Testis (tissue), 3 donors: ENCODE results near the gene GRIA1. TPM values are rescaled to one million over a fixed set of nuclear protein-coding genes. Genes with fewer than 3 reads are reported as not detected.
"Not testable (repeated sequence)": the region's sequence is repeated elsewhere in the genome, so short reads cannot be mapped to it uniquely, and the experiment has no call there.

Experiments used
- DNase-seq: peaks from one replicate; pipeline ENCODE4 v3.0.0-alpha.2; 2019
- H3K27ac ChIP-seq, 2 donors: fragments of 200-600 bp; sonication (generic); one replicate each; pipeline ENCODE4 v1.5.1; 2019
- H3K27me3 ChIP-seq: fragments of 200-600 bp; sonication (generic); one replicate; pipeline ENCODE4 v1.5.1; 2019
- H3K36me3 ChIP-seq: fragments of 200-600 bp; sonication (generic); one replicate; pipeline ENCODE4 v1.5.1; 2017; ENCODE audit warnings: low read depth; ENCODE audit errors: missing control alignments
- H3K4me1 ChIP-seq: fragments of 200-600 bp; sonication (generic); one replicate; pipeline ENCODE4 v1.5.1; 2019
- H3K4me3 ChIP-seq, 2 donors: fragments of 200-600 bp; sonication (generic); one replicate each; pipeline ENCODE4 v1.5.1; 2017 to 2019
- H3K9me3 ChIP-seq: fragments of 200-600 bp; sonication (generic); one replicate; pipeline ENCODE4 v1.5.1; 2017
- CTCF ChIP-seq, 3 experiments: fragments of 450-650 bp in 2 of 3; fragments of 200-600 bp in 1 of 3; sonication (generic) in 1 of 3; IDR thresholded peaks; one replicate each; pipeline ENCODE4 v1.5.1; 2016 to 2019; ENCODE audit warnings: antibody characterized with exemption in 3 of 3, mild to moderate bottlenecking in 2 of 3, moderate library complexity in 1 of 3
- POLR2A ChIP-seq: fragments of 450-650 bp; IDR thresholded peaks from one replicate; pipeline ENCODE4 v1.6.1; 2017; ENCODE audit warnings: antibody characterized with exemption, mild to moderate bottlenecking, moderate library complexity
- WGBS, 2 donors: methylation state at CpG; one replicate each; pipeline ENCODE4 v1.1.5; 2018; 5-methylcytosine and 5-hydroxymethylcytosine counted together
- intact Hi-C: fragments of 100-400 bp; cut with DNase I; formaldehyde crosslinking; loops from one replicate; pipeline ENCODE4 v1.15.1; 2023; ENCODE audit warnings: low total_unique reads
- polyA plus RNA-seq: library from polyadenylated mRNA; stranded (reverse); fragments of 350-450 nt; fragmentation: Illumina TruSeq; extraction: RNeasy Lipid Tissue Mini Kit (QIAGEN cat#74804); gene quantifications from one replicate; pipeline ENCODE4 v1.2.3, GENCODE V29; 2014; ENCODE audit warnings: low read depth, low replicate concordance; ENCODE audit not compliant: insufficient read depth
- total RNA-seq, 2 donors: library from RNA; depleted of rRNA; stranded (reverse); fragments of >200 nt; gene quantifications; one replicate each; pipeline ENCODE4 v1.2.3, GENCODE V29; 2016

GRIA1 gene
- total and polyA plus RNA-seq, 3 donors from 2014 or later: 0.93 to 5.4 (median 3.5) TPM

- DNase-seq: no peak
Measured at GRCh38 chr5:153829510-153830065, 339.1 kb downstream of the GRIA1 start.

GRCh38 chr5:153831973-153832372 is 341.5 kb downstream of the GRIA1 start:
- peak; percentile 27 for DNase-seq
- no peaks in the 10 kb centered on the region for H3K4me1 ChIP-seq
- TF ChIP-seq POLR2A: no peak
- TF ChIP-seq CTCF (IDR thresholded peaks at IDR 0.05): no peak
- H3K36me3 ChIP-seq: no peaks in the 10 kb centered on the region
- H3K4me3 ChIP-seq: no peak overlapping the region
- no peaks in the 10 kb centered on the region for H3K27me3 ChIP-seq
- no peaks in the 10 kb centered on the region for H3K9me3 ChIP-seq
- 28 to 50% methylated on average over 2 of the region's 2 CpGs for WGBS, 2 donors
- intact Hi-C loops: no loop called here
- H3K27ac ChIP-seq: no peak overlapping the region

More at GRCh38 chr5:153829510-153830065, 339.1 kb downstream of the GRIA1 start:
- Histone ChIP-seq H3K36me3 (no peaks in the 10 kb centered on the region), H3K27ac (no peak overlapping the region), H3K4me3 (no peak overlapping the region), H3K9me3 (no peaks in the 10 kb centered on the region), H3K27me3 (no peaks in the 10 kb centered on the region), H3K4me1 (no peaks in the 10 kb centered on the region)
- no peak for TF ChIP-seq POLR2A
- no peak for TF ChIP-seq CTCF (IDR thresholded peaks at IDR 0.05)
- intact Hi-C loops: no loop called here
- WGBS, 2 donors: 77 to 86% methylated on average over 7 to 8 of the region's 8 CpGs

- no peak for DNase-seq
- intact Hi-C loops: no loop called here
Measured at GRCh38 chr5:153835891-153836515, 345.5 kb downstream of the GRIA1 start.

GRCh38 chr5:153849303-153850113 is 359.0 kb downstream of the GRIA1 start:
- H3K27me3 ChIP-seq, H3K9me3 ChIP-seq, H3K36me3 ChIP-seq, H3K4me1 ChIP-seq, H3K4me3 ChIP-seq, H3K27ac ChIP-seq, intact Hi-C loops, DNase-seq: not testable (repeated sequence)
- WGBS, 2 donors: 68 to 73% methylated on average over 6 of the region's 6 CpGs

More at GRCh38 chr5:153835891-153836515, 345.5 kb downstream of the GRIA1 start:
- Histone ChIP-seq H3K4me1 (no peaks in the 10 kb centered on the region), H3K9me3 (no peaks in the 10 kb centered on the region), H3K4me3 (no peak overlapping the region), H3K36me3 (no peaks in the 10 kb centered on the region), H3K27me3 (no peaks in the 10 kb centered on the region), H3K27ac (no peak overlapping the region)
- no peak for TF ChIP-seq CTCF (IDR thresholded peaks at IDR 0.05)
- no peak for TF ChIP-seq POLR2A
- 84 to 86% methylated on average over 4 of the region's 4 CpGs for WGBS, 2 donors

- Histone ChIP-seq H3K9me3 (no peaks in the 10 kb centered on the region), H3K36me3 (no peaks in the 10 kb centered on the region), H3K27ac (no peak overlapping the region), H3K27me3 (no peaks in the 10 kb centered on the region), H3K4me1 (no peaks in the 10 kb centered on the region), H3K4me3 (no peak overlapping the region)
- intact Hi-C loops: no loop called here
- DNase-seq: no peak
- no peak for TF ChIP-seq POLR2A
- TF ChIP-seq CTCF (IDR thresholded peaks at IDR 0.05): no peak
- WGBS, 2 donors: 52 to 53% methylated on average over 4 of the region's 4 CpGs
Measured at GRCh38 chr5:153860195-153860886, 369.9 kb downstream of the GRIA1 start.

- 57 to 66% methylated on average over 4 to 5 of the region's 5 CpGs for WGBS, 2 donors
- H3K4me3 ChIP-seq, H3K27me3 ChIP-seq, H3K27ac ChIP-seq, H3K4me1 ChIP-seq, DNase-seq, H3K9me3 ChIP-seq, intact Hi-C loops, H3K36me3 ChIP-seq: not testable (repeated sequence)
Measured at GRCh38 chr5:153862906-153863305, 372.4 kb downstream of the GRIA1 start.
